GM10248 (cell line): ENCODE measurements around the gene LMLN.
"Not testable (repeated sequence)": the region's sequence is repeated elsewhere in the genome, so short reads cannot be mapped to it uniquely, and the experiment has no call there.

Source experiments
- CTCF ChIA-PET: fragments of 300-600 bp; sonication (Branson Sonifier 250); formaldehyde crosslinking; extraction: SDS; loops from one replicate; lab custom pipeline; 2021; ENCODE audit warnings: antibody characterized with exemption; lab: Yijun Ruan, JAX
- POLR2A ChIA-PET: fragments of 350-650 bp; sonication (Branson Sonifier 250); formaldehyde crosslinking; extraction: SDS; loops from one replicate; lab custom pipeline; 2020; ENCODE audit warnings: antibody characterized with exemption; lab: Yijun Ruan, JAX
- DNase-seq: peaks from one replicate; pipeline ENCODE4 v3.0.0; 2012; ENCODE audit errors: extremely low spot score
- CTCF ChIP-seq: IDR thresholded peaks from 2 replicates; pipeline ENCODE4 v1.5.1; 2012; ENCODE audit warnings: mild to moderate bottlenecking, low read depth; ENCODE audit errors: extremely low read depth, missing control alignments, control extremely low read depth

LMLN gene

GRCh38 chr3:198048445-198048844 is 88.4 kb downstream of the LMLN start:
- ChIA-PET POLR2A (no interaction called here), CTCF (no interaction called here)
- DNase-seq = no peak
- TF ChIP-seq CTCF = no peak

DNA sequence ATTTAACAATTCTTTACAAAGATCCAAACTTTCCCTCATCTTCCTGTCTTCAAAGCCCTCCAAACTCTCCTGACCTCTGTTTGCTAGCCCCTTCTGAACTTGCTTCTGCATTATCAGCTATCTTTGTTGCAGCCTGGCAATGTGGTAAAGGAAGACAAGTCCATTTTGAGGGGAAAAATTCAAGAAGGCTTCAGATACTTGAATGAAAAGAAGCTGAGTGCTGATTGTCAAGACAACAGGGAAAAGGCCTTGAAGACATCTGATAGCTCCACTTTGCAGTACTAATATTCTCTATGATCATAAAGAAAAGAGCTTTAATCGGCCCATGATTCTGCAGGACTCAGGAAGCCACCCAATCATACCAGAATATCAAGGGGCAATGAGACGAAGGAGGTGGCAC is 91.8 kb downstream of the LMLN start:
- no peak for TF ChIP-seq CTCF
- DNase-seq = no peak
- ChIA-PET POLR2A (no interaction called here), CTCF (interaction anchor here (1.0 to 1.6 kb wide), 2 partner anchors 12 to 28 kb away, joined by 3 to 6 read pairs; no protein-coding TSS in a partner anchor)

GRCh38 chr3:198053462-198053861 is 93.4 kb downstream of the LMLN start:
- CTCF ChIA-PET, DNase-seq, POLR2A ChIA-PET: not testable (repeated sequence)

DNA sequence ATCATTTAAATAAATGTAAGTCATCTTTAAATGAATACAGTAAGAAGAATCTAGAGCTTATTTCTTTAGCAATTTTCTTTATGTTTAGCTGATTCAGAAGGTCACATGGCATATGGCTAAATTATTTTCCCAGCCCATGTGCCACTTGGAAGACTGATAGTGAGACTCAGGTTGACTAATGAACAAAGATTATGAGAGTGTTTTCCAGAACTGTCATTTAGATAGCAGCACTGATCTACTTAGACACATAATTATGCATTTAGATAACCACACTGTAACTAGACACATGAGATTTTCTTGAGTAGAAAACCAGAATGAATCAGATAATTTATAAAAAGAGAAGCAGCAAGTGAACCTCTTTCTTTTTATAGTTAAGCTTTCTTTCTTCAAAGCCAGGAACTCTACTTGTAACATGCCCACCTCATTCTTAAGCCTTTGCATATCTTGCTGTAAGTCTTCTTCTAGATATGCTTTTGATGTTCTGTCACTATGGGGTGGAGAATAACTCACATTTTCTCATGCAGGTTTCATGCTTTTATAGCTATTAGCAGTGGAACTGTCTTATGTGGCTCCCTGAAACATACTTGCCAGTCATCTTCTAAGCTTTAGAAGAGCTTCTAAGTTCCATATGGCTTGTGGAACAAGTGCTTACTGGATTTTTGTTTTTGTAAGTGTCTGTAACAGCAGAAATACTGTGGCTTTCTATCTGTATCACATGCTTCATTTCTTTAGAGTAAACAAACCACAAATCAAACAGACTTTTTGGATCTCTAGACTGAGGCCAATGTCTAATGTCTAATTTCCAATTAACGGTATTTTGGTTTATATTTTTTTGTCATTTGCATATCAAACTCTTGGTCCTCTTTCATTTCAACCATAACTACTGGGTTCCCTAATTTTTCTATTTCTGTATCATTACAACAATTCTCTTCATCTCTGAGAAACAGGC is 101.4 kb downstream of the LMLN start:
- ChIA-PET POLR2A (no interaction called here), CTCF (interaction anchor here (0.9 to 1.7 kb wide), 4 partner anchors 9 to 80 kb away, joined by 3 to 5 read pairs (median 4); no protein-coding TSS in a partner anchor)
- TF ChIP-seq CTCF = no peak
- DNase-seq = no peak

DNA sequence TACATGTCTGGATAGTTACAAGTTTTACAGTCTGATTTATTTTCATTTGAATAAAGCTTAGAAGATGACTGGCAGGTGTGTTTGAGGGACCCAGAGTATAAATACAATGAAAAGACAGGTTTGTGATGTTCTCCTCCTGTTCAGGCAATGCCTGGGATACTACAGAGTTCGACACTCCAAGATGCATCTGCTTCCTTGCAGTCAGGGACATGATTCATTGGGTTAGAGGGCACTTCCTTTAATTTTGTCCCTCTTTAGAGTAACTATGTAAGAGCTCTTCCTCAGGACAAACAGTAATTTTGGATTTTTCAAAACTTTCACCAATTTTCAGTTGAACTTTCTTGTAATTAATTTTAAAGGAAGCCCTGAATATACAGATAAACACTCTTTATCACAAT is 102.0 kb downstream of the LMLN start:
- no peak for TF ChIP-seq CTCF
- no peak for DNase-seq
- POLR2A ChIA-PET = no interaction called here
- CTCF ChIA-PET = interaction anchor here (1.2 kb wide), 1 partner anchor 12 kb away, joined by 5 read pairs; no protein-coding TSS in a partner anchor

DNA sequence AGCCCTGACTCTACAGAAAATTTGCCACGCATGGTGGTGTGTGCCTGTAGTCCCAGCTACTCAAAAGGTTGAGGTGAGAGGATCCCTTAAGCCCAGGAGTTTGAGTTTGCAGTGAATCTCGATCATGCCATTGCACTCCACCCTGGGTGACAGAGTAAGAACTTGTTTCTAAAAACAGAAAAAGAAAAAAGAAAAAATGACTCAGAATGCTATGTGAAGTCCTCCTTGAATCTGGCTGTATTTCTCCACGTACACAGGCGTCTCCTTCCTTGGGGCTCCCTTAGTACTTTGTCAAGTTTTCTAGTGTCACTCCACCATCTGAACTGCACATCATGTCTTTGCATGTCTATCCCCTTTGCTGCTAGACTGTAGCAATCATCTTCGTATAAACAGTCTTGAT is 104.4 kb downstream of the LMLN start:
- no peak for DNase-seq
- TF ChIP-seq CTCF = no peak
- POLR2A ChIA-PET = no interaction called here
- CTCF ChIA-PET = interaction anchor here (1.1 to 3.4 kb wide), 2 partner anchors 12 to 16 kb away, joined by 3 to 15 read pairs; no protein-coding TSS in a partner anchor

DNA sequence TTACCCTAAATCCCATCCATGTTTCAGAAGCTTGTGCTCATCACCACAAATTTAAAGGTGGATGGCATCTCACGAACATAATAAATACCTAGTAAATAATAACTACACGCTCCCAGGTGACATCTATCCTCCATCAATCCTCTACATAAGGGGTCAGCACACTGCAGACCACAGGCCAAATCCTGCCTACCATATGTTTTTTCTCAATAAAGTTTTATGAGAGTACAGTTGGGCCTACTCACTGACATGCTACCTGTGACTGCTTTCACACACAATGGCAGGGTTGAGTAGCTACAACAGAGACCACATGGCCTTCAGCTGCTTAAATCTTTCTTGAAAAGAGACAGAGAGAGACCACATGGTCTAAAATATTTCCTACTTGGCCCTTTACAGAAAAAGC is 105.9 kb downstream of the LMLN start:
- ChIA-PET POLR2A (interaction anchor here (0.6 kb wide), 1 partner anchor 472 kb away, joined by 3 read pairs; no protein-coding TSS in a partner anchor), CTCF (interaction anchor here (2.4 to 3.4 kb wide), 2 partner anchors 15 kb away, joined by 7 to 15 read pairs; no protein-coding TSS in a partner anchor)
- TF ChIP-seq CTCF = no peak
- no peak for DNase-seq
